ENCODE results near the gene WDR37.

DNA sequence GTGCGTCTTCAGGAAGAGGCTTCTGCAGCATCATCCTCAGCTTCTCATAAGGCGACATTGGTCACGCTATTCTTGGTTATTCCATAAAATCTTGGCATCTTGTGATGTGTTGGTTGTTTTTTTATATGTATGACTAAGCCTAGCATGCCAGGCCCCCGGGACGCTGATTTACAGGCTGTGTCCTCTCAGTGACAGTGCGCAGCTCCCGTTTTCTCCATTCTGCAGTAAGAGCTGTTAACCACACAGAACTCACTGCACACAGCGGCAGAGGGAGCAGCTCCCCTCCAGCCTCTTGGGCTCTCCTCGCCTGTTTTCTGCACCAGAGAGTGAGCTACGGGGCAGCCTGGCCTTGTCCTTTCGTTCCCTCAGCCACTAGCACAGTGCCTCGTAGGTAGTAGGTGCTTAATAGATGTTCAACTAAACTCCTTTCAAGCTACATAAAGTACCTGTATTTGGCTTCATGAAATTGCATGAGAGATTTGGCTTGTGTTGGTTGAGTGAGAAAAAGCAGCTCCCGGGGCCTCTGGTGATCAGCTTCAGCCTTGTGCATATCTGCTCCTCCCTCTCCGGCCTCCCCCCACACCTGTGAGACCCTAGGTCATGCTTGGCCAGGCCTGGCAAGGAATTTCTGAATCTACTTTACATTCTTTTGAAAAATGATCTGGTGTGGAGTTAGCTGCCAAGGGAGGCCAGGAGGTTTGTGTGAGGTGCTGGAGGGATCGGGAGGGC, 116.2 kb downstream of the WDR37 start:
- TF ChIP-seq, protein P1, sequence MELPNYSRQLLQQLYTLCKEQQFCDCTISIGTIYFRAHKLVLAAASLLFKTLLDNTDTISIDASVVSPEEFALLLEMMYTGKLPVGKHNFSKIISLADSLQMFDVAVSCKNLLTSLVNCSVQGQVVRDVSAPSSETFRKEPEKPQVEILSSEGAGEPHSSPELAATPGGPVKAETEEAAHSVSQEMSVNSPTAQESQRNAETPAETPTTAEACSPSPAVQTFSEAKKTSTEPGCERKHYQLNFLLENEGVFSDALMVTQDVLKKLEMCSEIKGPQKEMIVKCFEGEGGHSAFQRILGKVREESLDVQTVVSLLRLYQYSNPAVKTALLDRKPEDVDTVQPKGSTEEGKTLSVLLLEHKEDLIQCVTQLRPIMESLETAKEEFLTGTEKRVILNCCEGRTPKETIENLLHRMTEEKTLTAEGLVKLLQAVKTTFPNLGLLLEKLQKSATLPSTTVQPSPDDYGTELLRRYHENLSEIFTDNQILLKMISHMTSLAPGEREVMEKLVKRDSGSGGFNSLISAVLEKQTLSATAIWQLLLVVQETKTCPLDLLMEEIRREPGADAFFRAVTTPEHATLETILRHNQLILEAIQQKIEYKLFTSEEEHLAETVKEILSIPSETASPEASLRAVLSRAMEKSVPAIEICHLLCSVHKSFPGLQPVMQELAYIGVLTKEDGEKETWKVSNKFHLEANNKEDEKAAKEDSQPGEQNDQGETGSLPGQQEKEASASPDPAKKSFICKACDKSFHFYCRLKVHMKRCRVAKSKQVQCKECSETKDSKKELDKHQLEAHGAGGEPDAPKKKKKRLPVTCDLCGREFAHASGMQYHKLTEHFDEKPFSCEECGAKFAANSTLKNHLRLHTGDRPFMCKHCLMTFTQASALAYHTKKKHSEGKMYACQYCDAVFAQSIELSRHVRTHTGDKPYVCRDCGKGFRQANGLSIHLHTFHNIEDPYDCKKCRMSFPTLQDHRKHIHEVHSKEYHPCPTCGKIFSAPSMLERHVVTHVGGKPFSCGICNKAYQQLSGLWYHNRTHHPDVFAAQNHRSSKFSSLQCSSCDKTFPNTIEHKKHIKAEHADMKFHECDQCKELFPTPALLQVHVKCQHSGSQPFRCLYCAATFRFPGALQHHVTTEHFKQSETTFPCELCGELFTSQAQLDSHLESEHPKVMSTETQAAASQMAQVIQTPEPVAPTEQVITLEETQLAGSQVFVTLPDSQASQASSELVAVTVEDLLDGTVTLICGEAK (IDR thresholded peaks at IDR 0.05), result no peak
- TF ChIP-seq, protein P1 (CRISPR knock-in tag; IDR thresholded peaks at IDR 0.05), result no peak
- TF ChIP-seq CTCF (IDR thresholded peaks at IDR 0.05 in 2 of 3, conservative IDR thresholded peaks at IDR 0.05 in 1 of 3; ENCODE audit: insufficient read depth in 2 of 3, low read depth in 1 of 3, low read length in 3 of 3) (no peak), KAT7 (CRISPR knock-in tag; IDR thresholded peaks at IDR 0.05; ENCODE audit: borderline replicate concordance) (no peak), POLR2AphosphoS2 (IDR thresholded peaks at IDR 0.05; ENCODE audit: low read length) (no peak), PCBP1 (IDR thresholded peaks at IDR 0.05; ENCODE audit: low read depth, low read length, poor library complexity, severe bottlenecking) (no peak), PHTF2 (CRISPR knock-in tag; IDR thresholded peaks at IDR 0.05) (no peak), HDAC6 (IDR thresholded peaks at IDR 0.05; ENCODE audit: low read depth, low read length) (no peak), MAFK (IDR thresholded peaks at IDR 0.05; ENCODE audit: low read length) (no peak), ZNF77 (CRISPR knock-in tag; IDR thresholded peaks at IDR 0.05) (no peak), SMAD4 (CRISPR knock-in tag; conservative IDR thresholded peaks at IDR 0.05) (no peak), ATF1 (CRISPR knock-in tag; IDR thresholded peaks at IDR 0.05) (no peak), ATF1 (tag; IDR thresholded peaks at IDR 0.05) (no peak)

Measured in K562 (cell line).